ENCODE data around the gene LRIG2. TPM values are rescaled to one million over a fixed set of nuclear protein-coding genes. Genes with fewer than 3 reads are reported as not detected.

LRIG2 gene
- total RNA-seq, 2 experiments from 2014 or later: 12.9 to 15.8 TPM

DNA sequence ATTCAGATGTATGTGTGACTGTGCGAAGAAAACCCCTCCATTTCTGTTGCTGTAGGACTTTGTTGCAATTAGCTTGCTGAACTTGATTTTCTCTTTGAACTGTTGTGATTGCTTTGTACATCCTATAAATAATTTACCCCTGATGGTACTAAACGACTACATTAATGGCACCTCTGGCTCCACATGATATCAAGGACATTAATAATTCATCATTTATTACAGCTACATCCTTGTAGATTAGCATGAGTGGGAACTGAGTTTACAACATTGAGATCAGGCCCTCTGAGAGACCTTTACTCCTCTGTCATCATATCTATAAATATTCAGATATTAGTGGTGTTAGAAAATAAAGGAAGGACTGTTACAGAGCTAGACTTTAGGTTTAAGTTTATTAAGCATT, 13.5 kb downstream of the LRIG2 start:
- ChIA-PET POLR2A (interaction anchor here (2.0 kb wide), 1 partner anchor 14 kb away, joined by 8 read pairs; the partner anchor contains the start of gene LRIG2), CTCF (interaction anchor here (0.6 to 1.6 kb wide), 2 partner anchors 14 to 636 kb away, joined by 3 to 15 read pairs; partner anchors contain the start of gene LRIG2)
- TF ChIP-seq, protein P1, sequence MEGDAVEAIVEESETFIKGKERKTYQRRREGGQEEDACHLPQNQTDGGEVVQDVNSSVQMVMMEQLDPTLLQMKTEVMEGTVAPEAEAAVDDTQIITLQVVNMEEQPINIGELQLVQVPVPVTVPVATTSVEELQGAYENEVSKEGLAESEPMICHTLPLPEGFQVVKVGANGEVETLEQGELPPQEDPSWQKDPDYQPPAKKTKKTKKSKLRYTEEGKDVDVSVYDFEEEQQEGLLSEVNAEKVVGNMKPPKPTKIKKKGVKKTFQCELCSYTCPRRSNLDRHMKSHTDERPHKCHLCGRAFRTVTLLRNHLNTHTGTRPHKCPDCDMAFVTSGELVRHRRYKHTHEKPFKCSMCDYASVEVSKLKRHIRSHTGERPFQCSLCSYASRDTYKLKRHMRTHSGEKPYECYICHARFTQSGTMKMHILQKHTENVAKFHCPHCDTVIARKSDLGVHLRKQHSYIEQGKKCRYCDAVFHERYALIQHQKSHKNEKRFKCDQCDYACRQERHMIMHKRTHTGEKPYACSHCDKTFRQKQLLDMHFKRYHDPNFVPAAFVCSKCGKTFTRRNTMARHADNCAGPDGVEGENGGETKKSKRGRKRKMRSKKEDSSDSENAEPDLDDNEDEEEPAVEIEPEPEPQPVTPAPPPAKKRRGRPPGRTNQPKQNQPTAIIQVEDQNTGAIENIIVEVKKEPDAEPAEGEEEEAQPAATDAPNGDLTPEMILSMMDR (IDR thresholded peaks at IDR 0.05): no peak
- Mint-ChIP-seq H3K9me3 (no peaks in the 10 kb centered on the region), H3K27ac (no peak overlapping the region), H3K36me3 (ENCODE audit: low read depth) (peaks cover 52% of the 10 kb centered on the region), H3K4me1 (ENCODE audit: low read depth) (peaks cover 37% of the 10 kb centered on the region), H3K4me3 (no peak overlapping the region), H3K27me3 (no peaks in the 10 kb centered on the region)
- Histone ChIP-seq H3K4me3 (ENCODE audit: low read length) (no peak overlapping the region), H3K27ac (ENCODE audit: low read depth in 1 of 2, low read length in 2 of 2) (no peak overlapping the region), H3K4me1 (ENCODE audit: insufficient read depth, low read length) (no peaks in the 10 kb centered on the region), H3K36me3 (ENCODE audit: insufficient read depth, low read length) (peaks cover 17% of the 10 kb centered on the region), H3K9me3 (ENCODE audit: control insufficient read depth in 1 of 2, insufficient read depth in 1 of 2, low read length in 2 of 2) (no peaks in the 10 kb centered on the region), H3K27me3 (ENCODE audit: control insufficient read depth in 1 of 2, insufficient read depth in 2 of 2, low read length in 2 of 2) (no peaks in the 10 kb centered on the region)
- ATAC-seq (ENCODE audit: poor library complexity) (no peak), DNase-seq (no peak)
- intact Hi-C loops (cut with DNase I, micrococcal nuclease): no loop called here

DNA sequence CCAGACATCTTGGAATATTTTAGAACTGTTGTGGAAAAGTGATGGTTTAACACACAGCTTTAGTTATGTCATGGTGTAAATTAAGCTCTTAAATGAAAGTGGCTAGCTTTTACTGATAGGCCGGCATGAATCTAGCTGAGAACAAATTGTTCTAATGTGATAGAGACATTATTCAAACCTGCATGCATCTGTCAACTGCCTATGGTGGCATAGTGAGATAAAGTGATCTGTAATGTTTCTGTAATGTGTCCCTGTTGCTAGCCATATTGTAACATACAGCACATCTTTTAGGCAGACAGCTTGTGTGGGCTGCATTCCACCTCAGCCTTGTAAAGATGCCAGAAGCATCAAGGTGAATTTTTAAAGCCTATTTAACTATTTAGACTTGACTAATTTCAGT, 16.0 kb downstream of the LRIG2 start:
- ATAC-seq (ENCODE audit: poor library complexity) (no peak), DNase-seq (no peak)
- H3K4me3 ChIP-seq (ENCODE audit: low read length): no peak overlapping the region
- peaks cover 21% of the 10 kb centered on the region for H3K36me3 ChIP-seq (ENCODE audit: insufficient read depth, low read length)
- no peak overlapping the region for H3K27ac ChIP-seq (ENCODE audit: low read depth in 1 of 2, low read length in 2 of 2)
- Mint-ChIP-seq H3K27ac (no peak overlapping the region), H3K4me3 (no peak overlapping the region), H3K9me3 (no peaks in the 10 kb centered on the region), H3K27me3 (no peaks in the 10 kb centered on the region), H3K36me3 (ENCODE audit: low read depth) (peaks cover 66% of the 10 kb centered on the region), H3K4me1 (ENCODE audit: low read depth) (peaks cover 37% of the 10 kb centered on the region)
- intact Hi-C loops (cut with DNase I, micrococcal nuclease): no loop called here
- CTCF ChIA-PET: interaction anchor here (0.9 kb wide), 1 partner anchor 16 kb away, joined by 3 read pairs; the partner anchor contains the start of gene LRIG2
- no peaks in the 10 kb centered on the region for H3K9me3 ChIP-seq (ENCODE audit: control insufficient read depth in 1 of 2, insufficient read depth in 1 of 2, low read length in 2 of 2)
- TF ChIP-seq, protein P1 (IDR thresholded peaks at IDR 0.05): no peak
- H3K27me3 ChIP-seq (ENCODE audit: control insufficient read depth in 1 of 2, insufficient read depth in 2 of 2, low read length in 2 of 2): no peaks in the 10 kb centered on the region
- H3K4me1 ChIP-seq (ENCODE audit: insufficient read depth, low read length): no peaks in the 10 kb centered on the region
- POLR2A ChIA-PET: interaction anchor here (1.2 kb wide), 1 partner anchor 16 kb away, joined by 3 read pairs; the partner anchor contains the start of gene LRIG2

DNA sequence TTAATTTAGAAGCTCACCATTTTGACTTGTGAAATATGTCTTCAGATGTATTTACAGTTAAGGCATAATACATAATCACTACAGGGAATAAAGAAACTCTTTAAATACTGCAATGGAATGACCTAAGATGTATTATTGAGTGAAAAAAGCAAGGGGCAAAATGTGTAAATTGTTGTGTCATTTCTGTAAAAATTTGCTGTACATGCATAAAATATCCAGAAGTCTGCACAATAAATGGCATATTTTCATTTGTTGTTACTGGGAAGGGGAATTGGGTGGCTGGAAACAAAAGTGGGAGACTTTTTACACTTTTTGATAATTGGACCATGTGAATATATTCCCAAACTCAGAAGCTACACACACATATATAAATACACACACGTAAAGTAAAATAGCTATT, 17.1 kb downstream of the LRIG2 start:
- Histone ChIP-seq H3K36me3 (ENCODE audit: insufficient read depth, low read length) (peaks cover 27% of the 10 kb centered on the region), H3K9me3 (ENCODE audit: control insufficient read depth in 1 of 2, insufficient read depth in 1 of 2, low read length in 2 of 2) (no peaks in the 10 kb centered on the region), H3K27ac (ENCODE audit: low read depth in 1 of 2, low read length in 2 of 2) (no peak overlapping the region), H3K27me3 (ENCODE audit: control insufficient read depth in 1 of 2, insufficient read depth in 2 of 2, low read length in 2 of 2) (no peaks in the 10 kb centered on the region), H3K4me1 (ENCODE audit: insufficient read depth, low read length) (no peaks in the 10 kb centered on the region), H3K4me3 (ENCODE audit: low read length) (no peak overlapping the region)
- peaks cover 71% of the 10 kb centered on the region for H3K36me3 Mint-ChIP-seq (ENCODE audit: low read depth)
- intact Hi-C loops (cut with DNase I, micrococcal nuclease): no loop called here
- H3K27me3 Mint-ChIP-seq: no peaks in the 10 kb centered on the region
- H3K4me1 Mint-ChIP-seq (ENCODE audit: low read depth): peaks cover 37% of the 10 kb centered on the region
- POLR2A ChIA-PET: no interaction called here
- no peak for ATAC-seq (ENCODE audit: poor library complexity)
- no peak for DNase-seq
- TF ChIP-seq, protein P1 (IDR thresholded peaks at IDR 0.05): no peak
- CTCF ChIA-PET: interaction anchor here (0.6 to 2.6 kb wide), 2 partner anchors 17 to 701 kb away, joined by 3 to 9 read pairs; partner anchors contain the start of gene LRIG2
- H3K9me3 Mint-ChIP-seq: no peaks in the 10 kb centered on the region
- no peak overlapping the region for H3K27ac Mint-ChIP-seq
- no peak overlapping the region for H3K4me3 Mint-ChIP-seq

Data from CD4-positive, alpha-beta T cell (primary cell).